Prostate gland (tissue), 2 donors: ENCODE results near the gene TNFRSF11A.

Source experiments
- CTCF ChIP-seq, 4 experiments: fragments of 200-600 bp in 2 of 4; fragments of 450-650 bp in 2 of 4; sonication (generic) in 2 of 4; IDR thresholded peaks; 1 replicate in 3 of 4; 2 replicates in 1 of 4; pipeline ENCODE4 v1.5.1; 2016 to 2019; ENCODE audit warnings: antibody characterized with exemption in 4 of 4, mild to moderate bottlenecking in 2 of 4, moderate library complexity in 2 of 4
- POLR2A ChIP-seq: fragments of 450-650 bp; IDR thresholded peaks from one replicate; pipeline ENCODE4 v1.6.1; 2016; ENCODE audit warnings: antibody characterized with exemption, mild to moderate bottlenecking
- POLR2AphosphoS5 ChIP-seq: sonication (generic); formaldehyde crosslinking; IDR thresholded peaks from one replicate; pipeline ENCODE4 v1.6.1; 2017; ENCODE audit warnings: antibody characterized with exemption

GRCh38 chr18:62284637-62285036 lies 40.5 kb upstream of the TNFRSF11A start:
- TF ChIP-seq CTCF (IDR thresholded peaks at IDR 0.05) (no peak), POLR2AphosphoS5 (no peak), POLR2A (no peak)
